Measurements from ENCODE around the gene DPY19L1. TPM values are rescaled to one million over a fixed set of nuclear protein-coding genes. Genes with fewer than 3 reads are reported as not detected.

Gene DPY19L1
- total RNA-seq, 4 donors from 2014 or later = 11.7 to 22.9 (median 17.2) TPM

DNA sequence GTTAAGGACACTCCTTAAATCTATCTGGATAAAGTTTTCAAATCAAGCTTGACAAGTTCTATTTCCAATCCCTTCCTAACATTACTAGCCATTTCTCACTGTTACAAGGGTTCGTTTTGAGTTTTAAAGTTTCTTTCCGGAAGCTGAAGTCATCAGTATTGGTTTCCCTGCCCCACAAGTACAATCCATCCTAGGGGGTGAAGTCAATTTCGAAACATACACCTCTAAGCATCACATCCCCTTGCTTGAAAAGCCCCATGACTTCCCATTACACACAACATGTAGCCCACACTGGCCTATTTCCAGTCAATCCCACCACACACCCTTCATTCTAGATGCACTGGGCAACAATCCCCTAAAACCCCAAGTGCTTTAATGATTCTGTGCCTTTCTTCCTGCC lies 13.0 kb downstream of the DPY19L1 start:
- no peak for TF ChIP-seq EP300 (IDR thresholded peaks at IDR 0.05)
- TF ChIP-seq POLR2A (IDR thresholded peaks at IDR 0.05) = no peak
- TF ChIP-seq POLR2AphosphoS5 (IDR thresholded peaks at IDR 0.05) = no peak
- TF ChIP-seq, protein P1, sequence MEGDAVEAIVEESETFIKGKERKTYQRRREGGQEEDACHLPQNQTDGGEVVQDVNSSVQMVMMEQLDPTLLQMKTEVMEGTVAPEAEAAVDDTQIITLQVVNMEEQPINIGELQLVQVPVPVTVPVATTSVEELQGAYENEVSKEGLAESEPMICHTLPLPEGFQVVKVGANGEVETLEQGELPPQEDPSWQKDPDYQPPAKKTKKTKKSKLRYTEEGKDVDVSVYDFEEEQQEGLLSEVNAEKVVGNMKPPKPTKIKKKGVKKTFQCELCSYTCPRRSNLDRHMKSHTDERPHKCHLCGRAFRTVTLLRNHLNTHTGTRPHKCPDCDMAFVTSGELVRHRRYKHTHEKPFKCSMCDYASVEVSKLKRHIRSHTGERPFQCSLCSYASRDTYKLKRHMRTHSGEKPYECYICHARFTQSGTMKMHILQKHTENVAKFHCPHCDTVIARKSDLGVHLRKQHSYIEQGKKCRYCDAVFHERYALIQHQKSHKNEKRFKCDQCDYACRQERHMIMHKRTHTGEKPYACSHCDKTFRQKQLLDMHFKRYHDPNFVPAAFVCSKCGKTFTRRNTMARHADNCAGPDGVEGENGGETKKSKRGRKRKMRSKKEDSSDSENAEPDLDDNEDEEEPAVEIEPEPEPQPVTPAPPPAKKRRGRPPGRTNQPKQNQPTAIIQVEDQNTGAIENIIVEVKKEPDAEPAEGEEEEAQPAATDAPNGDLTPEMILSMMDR (IDR thresholded peaks at IDR 0.05) = no peak
- H3K4me1 ChIP-seq = peaks cover 0 to 5% (median 0%) of the 10 kb centered on the region in 3 donors
- no peaks in the 10 kb centered on the region for H3K9me3 ChIP-seq
- no peaks in the 10 kb centered on the region for H3K27me3 ChIP-seq
- no peak overlapping the region for H3K4me3 ChIP-seq
- no peaks in the 10 kb centered on the region for H3K36me3 ChIP-seq
- no peak for ATAC-seq
- 90 to 93% methylated on average over 3 of the region's 3 CpGs for WGBS, 2 donors (ENCODE audit: low coverage in 1 of 2)
- no peak overlapping the region for H3K27ac ChIP-seq

DNA sequence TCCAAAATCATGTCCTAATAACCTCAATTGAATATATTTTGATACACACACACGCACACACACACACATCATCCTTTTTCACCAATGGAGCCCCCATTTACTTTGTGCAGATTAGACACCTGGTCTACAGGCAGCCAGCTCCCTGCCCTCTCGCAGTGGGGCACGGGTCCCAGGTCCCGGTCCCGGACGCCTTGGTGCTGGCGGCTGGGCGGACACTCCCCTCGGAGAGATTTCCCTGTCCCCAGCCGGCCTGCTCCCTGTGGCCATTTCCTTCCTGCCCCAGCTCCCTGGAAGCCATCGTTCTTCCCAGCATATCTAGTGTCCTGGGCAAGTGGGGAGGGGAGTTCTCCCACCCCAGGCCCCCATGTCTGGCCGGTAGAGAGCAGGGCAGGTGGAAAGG lies 14.6 kb downstream of the DPY19L1 start:
- peaks cover 0 to under 1% of the 10 kb centered on the region in 2 donors for H3K36me3 ChIP-seq
- H3K27me3 ChIP-seq = no peaks in the 10 kb centered on the region
- ATAC-seq = no peak
- H3K9me3 ChIP-seq = no peaks in the 10 kb centered on the region
- H3K4me3 ChIP-seq = no peak overlapping the region
- 93 to 100% methylated on average over 4 to 8 of the region's 12 CpGs for WGBS, 2 donors (ENCODE audit: low coverage in 1 of 2)
- peaks cover 0 to 5% (median 0%) of the 10 kb centered on the region in 3 donors for H3K4me1 ChIP-seq
- TF ChIP-seq POLR2AphosphoS5 (IDR thresholded peaks at IDR 0.05) (no peak), EP300 (IDR thresholded peaks at IDR 0.05) (no peak), POLR2A (IDR thresholded peaks at IDR 0.05) (no peak)
- TF ChIP-seq, protein P1 (IDR thresholded peaks at IDR 0.05) = no peak
- no peak overlapping the region for H3K27ac ChIP-seq

- H3K27ac ChIP-seq = no peak overlapping the region
- peaks cover 0 to 5% (median 0%) of the 10 kb centered on the region in 3 donors for H3K4me1 ChIP-seq
- no peak for ATAC-seq
- H3K4me3 ChIP-seq = no peak overlapping the region
- peaks cover 0 to 11% of the 10 kb centered on the region in 2 donors for H3K36me3 ChIP-seq
- no peak for TF ChIP-seq POLR2A (IDR thresholded peaks at IDR 0.05)
- no peak for TF ChIP-seq POLR2AphosphoS5 (IDR thresholded peaks at IDR 0.05)
- TF ChIP-seq EP300 (IDR thresholded peaks at IDR 0.05) = no peak
- TF ChIP-seq, protein P1 (IDR thresholded peaks at IDR 0.05) = no peak
- no peaks in the 10 kb centered on the region for H3K9me3 ChIP-seq
- no peaks in the 10 kb centered on the region for H3K27me3 ChIP-seq
These were observed 15.8 kb downstream of the DPY19L1 start for GRCh38 chr7:35021445-35021844.

DNA sequence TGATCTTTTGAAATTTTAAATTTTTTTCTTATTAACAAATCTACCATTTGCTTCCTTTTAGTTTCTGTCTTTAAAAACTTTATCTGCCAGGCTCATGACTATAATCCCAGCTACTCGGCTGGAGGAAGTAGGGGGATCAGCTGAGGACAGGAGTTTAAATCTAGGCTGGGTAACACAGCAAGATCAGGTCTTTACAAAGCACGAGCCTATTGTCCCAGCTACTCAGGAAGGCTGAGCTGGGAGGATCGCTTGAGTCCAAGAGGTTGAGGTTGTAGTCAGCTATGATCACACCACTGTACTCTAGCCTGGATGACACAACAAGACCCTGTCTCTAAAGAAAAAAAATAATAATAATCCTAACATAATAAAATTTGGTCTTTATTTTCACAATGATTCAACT lies 17.5 kb downstream of the DPY19L1 start:
- Histone ChIP-seq H3K36me3 (peaks cover 0 to 23% of the 10 kb centered on the region in 2 donors), H3K27me3 (no peaks in the 10 kb centered on the region), H3K4me1 (peaks cover 0 to 5% (median 0%) of the 10 kb centered on the region in 3 donors), H3K4me3 (no peak overlapping the region), H3K27ac (no peak overlapping the region), H3K9me3 (no peaks in the 10 kb centered on the region)
- no peak for ATAC-seq
- WGBS, 2 donors (ENCODE audit: low coverage in 1 of 2) = 85 to 86% methylated on average over 2 to 3 of the region's 3 CpGs
- TF ChIP-seq, protein P1 (IDR thresholded peaks at IDR 0.05) = no peak
- no peak for TF ChIP-seq POLR2A (IDR thresholded peaks at IDR 0.05)
- TF ChIP-seq EP300 (IDR thresholded peaks at IDR 0.05) = no peak
- TF ChIP-seq POLR2AphosphoS5 (IDR thresholded peaks at IDR 0.05) = no peak

DNA sequence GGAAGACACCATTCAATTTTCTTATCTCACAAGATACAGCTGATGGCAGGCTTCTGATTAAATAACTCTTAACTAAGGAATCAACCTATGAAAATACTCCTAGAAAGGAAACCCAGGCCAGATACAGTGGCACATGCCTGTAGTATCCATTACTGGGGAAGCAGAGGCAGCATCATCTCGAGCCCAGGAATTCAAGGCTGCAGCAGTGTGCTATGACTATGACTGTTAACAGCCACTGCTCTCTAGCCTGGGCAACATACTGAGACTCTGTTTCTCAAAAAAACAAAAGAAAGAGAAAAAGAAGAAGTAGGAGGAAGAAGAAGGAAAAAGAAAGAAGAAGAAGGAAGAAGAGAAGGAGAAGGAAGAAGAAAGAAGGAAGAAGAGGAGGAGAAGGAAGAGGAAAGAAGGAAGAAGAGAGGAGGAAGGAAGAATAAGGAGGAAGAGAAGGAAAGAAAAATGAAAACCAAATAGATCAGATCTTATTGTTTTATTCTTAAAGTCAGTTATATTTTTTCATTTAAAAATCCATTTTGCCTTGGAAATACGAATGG lies 18.0 kb downstream of the DPY19L1 start:
- Histone ChIP-seq H3K27ac (no peak overlapping the region), H3K36me3 (peaks cover 0 to 28% of the 10 kb centered on the region in 2 donors), H3K27me3 (no peaks in the 10 kb centered on the region), H3K4me3 (no peak overlapping the region), H3K9me3 (no peaks in the 10 kb centered on the region), H3K4me1 (peaks cover 0 to 5% (median 0%) of the 10 kb centered on the region in 3 donors)
- ATAC-seq = no peak
- WGBS, 2 donors (ENCODE audit: low coverage in 1 of 2) = 78 to 93% methylated on average over 2 of the region's 2 CpGs
- TF ChIP-seq, protein P1 (IDR thresholded peaks at IDR 0.05) = no peak
- TF ChIP-seq POLR2A (IDR thresholded peaks at IDR 0.05) (no peak), POLR2AphosphoS5 (IDR thresholded peaks at IDR 0.05) (no peak), EP300 (IDR thresholded peaks at IDR 0.05) (no peak)
